ENCODE data around the gene COLEC12. TPM values are rescaled to one million over a fixed set of nuclear protein-coding genes. Genes with fewer than 3 reads are reported as not detected.
A peak's percentile ranks its signal among the peaks of the same experiment; 100 is the strongest.

Gene COLEC12
- total RNA-seq, 1 experiment from 2014 or later: 0.03 TPM

GRCh38 chr18:269480-270095, 230.9 kb downstream of the COLEC12 start:
- POLR2A ChIA-PET: no interaction called here
- CTCF ChIA-PET: no interaction called here
- no TSS peak for BruUV-seq (replicated peaks)
- DNase-seq (ENCODE audit: low read depth, low spot score): no peak
- intact Hi-C loops (cut with micrococcal nuclease; ENCODE audit: unreplicated experiment) (no loop called here), in situ Hi-C loops (cut with HindIII; ENCODE audit: low pct_unique_long_range_greater_than_20kb, low sequenced_read_pairs) (no loop called here)
- TF ChIP-seq SIN3A (IDR thresholded peaks at IDR 0.05; ENCODE audit: borderline replicate concordance, insufficient read depth, low read depth, low read length) (no peak), TCF7L2 (IDR thresholded peaks at IDR 0.05; ENCODE audit: low read depth, low read length) (no peak), REST (IDR thresholded peaks at IDR 0.05; ENCODE audit: insufficient read depth in 1 of 2, low read depth in 2 of 2, low read length in 1 of 2) (no peak), CTCF (IDR thresholded peaks at IDR 0.05) (no peak), POLR2AphosphoS5 (IDR thresholded peaks at IDR 0.05; ENCODE audit: low read depth, low read length) (no peak)
- no peak overlapping the region for H3K4me3 ChIP-seq (ENCODE audit: low read depth in 2 of 2, low read length in 2 of 2)
- no peaks in the 10 kb centered on the region; the same call in none of the 2 replicates for H3K36me3 ChIP-seq (ENCODE audit: control insufficient read depth, insufficient read depth, low read length)
- no peak for ATAC-seq
- no peaks in the 10 kb centered on the region for H3K27me3 ChIP-seq (ENCODE audit: control insufficient read depth, insufficient read depth, low read length)
- no peaks in the 10 kb centered on the region for H3K9me3 ChIP-seq (ENCODE audit: control insufficient read depth, insufficient read depth, low read depth, low read length)
- peaks cover 9% of the 10 kb centered on the region for H3K4me1 ChIP-seq (ENCODE audit: control insufficient read depth, insufficient read depth, low read length)
- no peak overlapping the region for H3K27ac ChIP-seq (ENCODE audit: low read length)

GRCh38 chr18:267688-268552, 232.6 kb downstream of the COLEC12 start, which contains the start of gene THOC1:
Gene THOC1, minus strand, starts transcription at chr18:268047. Its CDS starts 28 bp downstream, at chr18:268019.
- BruUV-seq (replicated peaks): no TSS peak
- intact Hi-C loops (cut with micrococcal nuclease; ENCODE audit: unreplicated experiment): no loop called here
- POLR2A ChIA-PET: interaction anchor here (1.1 kb wide), 1 partner anchor 18 kb away, joined by 3 read pairs; no protein-coding TSS in a partner anchor

More at GRCh38 chr18:267688-268552, 232.6 kb downstream of the COLEC12 start, which contains the start of gene THOC1:
- Histone ChIP-seq H3K36me3 (ENCODE audit: control insufficient read depth, insufficient read depth, low read length) (peaks cover 4% of the 10 kb centered on the region), H3K27ac (ENCODE audit: low read length) (peak within 1 kb of the TSS; percentile 95), H3K4me1 (ENCODE audit: control insufficient read depth, insufficient read depth, low read length) (peaks cover 9% of the 10 kb centered on the region), H3K27me3 (ENCODE audit: control insufficient read depth, insufficient read depth, low read length) (no peaks in the 10 kb centered on the region), H3K4me3 (ENCODE audit: low read depth in 2 of 2, low read length in 2 of 2) (peak within 1 kb of the TSS; percentile 89 to 95), H3K9me3 (ENCODE audit: control insufficient read depth, insufficient read depth, low read depth, low read length) (no peaks in the 10 kb centered on the region)
- DNase-seq (ENCODE audit: low read depth, low spot score): peak; percentile 42
- CTCF ChIA-PET: interaction anchor here (0.6 kb wide), 1 partner anchor 379 kb away, joined by 3 read pairs; no protein-coding TSS in a partner anchor
- TF ChIP-seq CTCF (IDR thresholded peaks at IDR 0.05) (no peak), TCF7L2 (IDR thresholded peaks at IDR 0.05; ENCODE audit: low read depth, low read length) (0 out of 2 replicates have a peak, but pooled peaks have one; percentile 54), SIN3A (IDR thresholded peaks at IDR 0.05; ENCODE audit: borderline replicate concordance, insufficient read depth, low read depth, low read length) (0 out of 2 replicates have a peak, but pooled peaks have one; percentile 76), REST (IDR thresholded peaks at IDR 0.05; ENCODE audit: insufficient read depth in 1 of 2, low read depth in 2 of 2, low read length in 1 of 2) (peak in 1 of 2 experiments; percentile 5; a peak in 1 of 4 replicates), POLR2AphosphoS5 (IDR thresholded peaks at IDR 0.05; ENCODE audit: low read depth, low read length) (peak; percentile 97)
- in situ Hi-C loops (cut with HindIII; ENCODE audit: low pct_unique_long_range_greater_than_20kb, low sequenced_read_pairs): no loop called here
- ATAC-seq: peak; percentile 98

Measured in Panc1 (cell line).